Measurements from ENCODE around the gene MALRD1. TPM values are rescaled to one million over a fixed set of nuclear protein-coding genes. Genes with fewer than 3 reads are reported as not detected.
"Not testable (repeated sequence)": the region's sequence is repeated elsewhere in the genome, so short reads cannot be mapped to it uniquely, and the experiment has no call there.

MALRD1 gene
- total RNA-seq, 2 donors from 2014 or later, result 0.27 to 0.40 TPM

GRCh38 chr10:19497026-19497425, 448.4 kb downstream of the MALRD1 start:
- no peak overlapping the region for H3K9ac ChIP-seq (ENCODE audit: low read depth in 2 of 2, low read length in 2 of 2)
- no peaks in the 10 kb centered on the region for H3K4me1 ChIP-seq
- no peak overlapping the region for H3K27ac ChIP-seq
- no peak for DNase-seq
- no peak for TF ChIP-seq CTCF (IDR thresholded peaks at IDR 0.05)
- no peak overlapping the region for H3K4me3 ChIP-seq
- intact Hi-C loops (cut with DNase I), result no loop called here
- no peaks in the 10 kb centered on the region for H3K36me3 ChIP-seq
- H3K27me3 ChIP-seq, result no peaks in the 10 kb centered on the region
- no peaks in the 10 kb centered on the region for H3K9me3 ChIP-seq

DNA sequence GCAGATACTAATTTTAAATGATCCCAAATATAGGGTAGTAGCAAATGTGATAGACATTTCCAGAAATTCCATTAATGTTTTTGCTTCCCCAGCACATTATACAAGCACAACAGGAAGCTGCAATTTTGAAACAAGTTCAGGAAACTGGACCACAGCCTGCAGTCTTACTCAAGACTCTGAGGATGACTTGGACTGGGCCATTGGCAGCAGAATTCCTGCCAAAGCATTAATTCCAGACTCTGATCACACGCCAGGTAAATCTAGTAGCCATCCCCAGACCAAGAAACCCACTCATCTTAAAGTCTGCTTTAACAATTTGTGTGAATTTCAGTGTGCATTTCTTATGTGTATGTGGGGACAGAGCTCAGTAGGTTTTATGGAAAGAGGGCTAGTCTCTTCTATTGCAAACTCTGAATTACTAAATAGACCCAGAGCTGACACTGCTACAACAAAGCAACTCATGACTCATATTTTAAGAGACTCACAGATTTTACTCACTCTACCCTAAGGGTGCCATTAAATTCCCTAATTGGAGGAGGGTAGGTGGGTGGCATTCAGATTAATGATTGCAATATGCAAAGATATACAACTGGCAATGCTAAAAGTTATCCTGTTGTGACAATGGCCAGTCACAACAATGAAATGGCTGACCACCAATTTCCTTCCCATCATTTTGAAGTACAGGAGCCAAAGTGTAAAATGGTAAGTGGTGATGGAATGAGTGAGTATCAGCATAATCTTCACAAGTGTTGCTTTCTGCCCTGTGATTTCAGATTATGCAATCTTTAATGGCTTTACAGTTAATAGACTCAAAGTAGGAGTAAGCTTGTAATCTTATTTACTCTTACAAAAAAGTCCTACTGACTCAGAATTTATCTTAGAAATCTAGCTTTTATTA, 450.0 kb downstream of the MALRD1 start:
- Histone ChIP-seq H3K36me3 (no peaks in the 10 kb centered on the region), H3K9ac (ENCODE audit: low read depth in 2 of 2, low read length in 2 of 2) (no peak overlapping the region), H3K4me3 (no peak overlapping the region), H3K9me3 (no peaks in the 10 kb centered on the region), H3K4me1 (no peaks in the 10 kb centered on the region), H3K27ac (no peak overlapping the region), H3K27me3 (no peaks in the 10 kb centered on the region)
- intact Hi-C loops (cut with DNase I), result no loop called here
- no peak for TF ChIP-seq CTCF (IDR thresholded peaks at IDR 0.05)
- DNase-seq, result no peak

- no peak for DNase-seq
- intact Hi-C loops (cut with DNase I), result no loop called here
- H3K4me3 ChIP-seq, result no peak overlapping the region
Observed at GRCh38 chr10:19499291-19499770, 450.7 kb downstream of the MALRD1 start.

DNA sequence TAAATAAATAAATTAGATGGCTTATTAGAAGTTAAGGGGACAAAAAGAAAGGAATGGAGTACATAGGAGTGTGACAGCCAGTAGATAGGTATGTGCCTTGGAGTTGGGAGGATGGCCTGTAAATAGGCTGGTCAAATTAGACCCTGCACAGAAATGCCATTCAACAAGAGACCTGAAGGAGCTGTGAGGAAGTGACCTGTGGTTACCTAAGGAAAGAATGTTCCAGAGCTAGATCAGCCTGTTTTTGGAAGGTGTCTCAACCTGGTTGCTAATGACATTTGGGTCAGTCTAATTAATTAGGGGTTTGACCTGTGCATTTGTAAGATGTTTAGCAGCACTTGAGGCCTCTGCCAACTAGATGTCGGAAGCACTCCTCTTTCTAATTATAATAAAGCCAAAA, 452.4 kb downstream of the MALRD1 start:
- Histone ChIP-seq H3K4me1 (no peaks in the 10 kb centered on the region), H3K9ac (ENCODE audit: low read depth in 2 of 2, low read length in 2 of 2) (no peak overlapping the region), H3K27me3 (no peaks in the 10 kb centered on the region), H3K27ac (no peak overlapping the region), H3K36me3 (no peaks in the 10 kb centered on the region), H3K9me3 (no peaks in the 10 kb centered on the region), H3K4me3 (no peak overlapping the region)
- TF ChIP-seq CTCF (IDR thresholded peaks at IDR 0.05), result no peak
- DNase-seq, result no peak
- intact Hi-C loops (cut with DNase I), result no loop called here

More at GRCh38 chr10:19499291-19499770, 450.7 kb downstream of the MALRD1 start:
- no peak overlapping the region for H3K9ac ChIP-seq (ENCODE audit: low read depth in 2 of 2, low read length in 2 of 2)
- no peak overlapping the region for H3K27ac ChIP-seq
- no peak for TF ChIP-seq CTCF (IDR thresholded peaks at IDR 0.05)
- no peaks in the 10 kb centered on the region for H3K4me1 ChIP-seq
- no peaks in the 10 kb centered on the region for H3K36me3 ChIP-seq
- no peaks in the 10 kb centered on the region for H3K9me3 ChIP-seq
- H3K27me3 ChIP-seq, result no peaks in the 10 kb centered on the region

DNA sequence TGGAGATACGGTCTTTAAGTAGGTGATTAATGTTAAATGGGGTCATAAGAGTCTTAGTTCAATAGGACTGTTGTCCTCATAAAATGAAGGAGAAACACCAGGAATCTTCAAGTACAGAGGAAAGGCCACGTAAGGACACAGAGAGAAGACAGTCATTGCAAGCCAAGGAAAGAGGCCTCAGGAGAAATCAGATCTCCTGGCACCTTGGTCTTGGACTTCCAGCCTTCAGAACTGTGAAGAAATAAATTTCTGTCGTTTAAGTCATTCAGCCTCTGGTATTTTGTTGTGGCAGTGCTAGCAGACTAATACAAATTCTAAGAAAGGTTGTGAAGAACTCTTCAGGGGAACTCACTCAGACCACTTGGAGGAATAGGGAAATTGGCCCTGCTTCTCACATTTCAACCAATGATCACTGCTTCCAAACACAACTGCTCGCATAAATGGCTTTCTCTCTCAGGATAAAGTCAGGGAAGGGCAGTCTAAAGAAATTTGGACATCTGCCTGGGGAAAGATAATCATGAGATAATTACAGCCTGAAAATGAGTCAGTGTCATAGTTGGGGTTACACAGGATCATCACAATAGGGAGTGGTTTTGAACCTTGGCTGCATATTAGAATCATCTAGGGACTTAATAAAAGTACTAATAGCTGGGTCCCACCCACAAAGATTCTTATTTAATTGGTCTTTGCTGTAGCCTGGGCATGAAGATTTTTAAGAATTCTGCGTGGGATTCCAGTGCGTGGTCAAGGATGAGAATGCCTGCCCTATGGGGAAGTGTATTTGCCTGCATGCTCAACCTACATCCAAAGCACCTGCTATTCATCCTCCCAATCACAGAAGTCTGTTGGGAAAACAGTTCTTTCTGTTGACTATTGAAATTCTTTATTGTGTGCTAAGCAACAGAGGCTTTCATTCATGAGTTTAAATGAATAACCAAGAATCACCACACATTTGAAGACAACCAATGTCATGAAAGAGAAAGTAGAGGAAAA, 457.0 kb downstream of the MALRD1 start:
- Histone ChIP-seq H3K4me1 (no peaks in the 10 kb centered on the region), H3K9ac (ENCODE audit: low read depth in 2 of 2, low read length in 2 of 2) (no peak overlapping the region), H3K36me3 (no peaks in the 10 kb centered on the region), H3K27me3 (no peaks in the 10 kb centered on the region), H3K27ac (no peak overlapping the region), H3K4me3 (no peak overlapping the region), H3K9me3 (no peaks in the 10 kb centered on the region)
- no peak for TF ChIP-seq CTCF (IDR thresholded peaks at IDR 0.05)
- intact Hi-C loops (cut with DNase I), result no loop called here
- no peak for DNase-seq

- H3K4me3 ChIP-seq; H3K9me3 ChIP-seq; H3K27ac ChIP-seq; H3K4me1 ChIP-seq; intact Hi-C loops (cut with DNase I); DNase-seq; H3K27me3 ChIP-seq; H3K9ac ChIP-seq (ENCODE audit: low read depth in 2 of 2, low read length in 2 of 2); H3K36me3 ChIP-seq: not testable (repeated sequence)
Observed at GRCh38 chr10:19510005-19510732, 461.6 kb downstream of the MALRD1 start.

All from colonic mucosa (tissue), 4 donors.